Measurements from ENCODE around the gene MARK2. TPM values are rescaled to one million over a fixed set of nuclear protein-coding genes. Genes with fewer than 3 reads are reported as not detected.

The MARK2 gene
- total and polyA plus RNA-seq, 2 of the 8 experiments (the other 6 are each of a cell fraction or from before 2014, with no cell fraction given), result 19.3 to 58.5 TPM

DNA sequence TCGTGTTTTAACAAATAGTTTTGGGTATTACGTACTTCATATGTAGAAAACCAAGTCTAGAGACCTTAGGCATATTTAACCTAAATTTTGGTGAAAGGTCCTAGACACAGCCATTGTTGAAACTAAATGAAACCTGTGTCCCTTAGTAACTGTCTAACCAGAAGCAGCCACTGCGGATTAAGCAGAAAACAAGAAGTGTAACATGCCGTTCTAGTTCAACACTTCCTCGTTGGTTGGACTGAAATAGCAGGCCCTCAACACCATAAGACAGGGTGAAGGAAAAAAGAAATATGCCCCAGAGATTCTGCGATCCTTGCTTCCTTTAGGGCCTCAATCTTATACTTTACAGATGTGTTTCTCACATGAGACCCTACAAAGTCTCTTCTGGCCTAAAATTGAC is 101.9 kb downstream of the MARK2 start (continued):
- TF ChIP-seq, protein P1, sequence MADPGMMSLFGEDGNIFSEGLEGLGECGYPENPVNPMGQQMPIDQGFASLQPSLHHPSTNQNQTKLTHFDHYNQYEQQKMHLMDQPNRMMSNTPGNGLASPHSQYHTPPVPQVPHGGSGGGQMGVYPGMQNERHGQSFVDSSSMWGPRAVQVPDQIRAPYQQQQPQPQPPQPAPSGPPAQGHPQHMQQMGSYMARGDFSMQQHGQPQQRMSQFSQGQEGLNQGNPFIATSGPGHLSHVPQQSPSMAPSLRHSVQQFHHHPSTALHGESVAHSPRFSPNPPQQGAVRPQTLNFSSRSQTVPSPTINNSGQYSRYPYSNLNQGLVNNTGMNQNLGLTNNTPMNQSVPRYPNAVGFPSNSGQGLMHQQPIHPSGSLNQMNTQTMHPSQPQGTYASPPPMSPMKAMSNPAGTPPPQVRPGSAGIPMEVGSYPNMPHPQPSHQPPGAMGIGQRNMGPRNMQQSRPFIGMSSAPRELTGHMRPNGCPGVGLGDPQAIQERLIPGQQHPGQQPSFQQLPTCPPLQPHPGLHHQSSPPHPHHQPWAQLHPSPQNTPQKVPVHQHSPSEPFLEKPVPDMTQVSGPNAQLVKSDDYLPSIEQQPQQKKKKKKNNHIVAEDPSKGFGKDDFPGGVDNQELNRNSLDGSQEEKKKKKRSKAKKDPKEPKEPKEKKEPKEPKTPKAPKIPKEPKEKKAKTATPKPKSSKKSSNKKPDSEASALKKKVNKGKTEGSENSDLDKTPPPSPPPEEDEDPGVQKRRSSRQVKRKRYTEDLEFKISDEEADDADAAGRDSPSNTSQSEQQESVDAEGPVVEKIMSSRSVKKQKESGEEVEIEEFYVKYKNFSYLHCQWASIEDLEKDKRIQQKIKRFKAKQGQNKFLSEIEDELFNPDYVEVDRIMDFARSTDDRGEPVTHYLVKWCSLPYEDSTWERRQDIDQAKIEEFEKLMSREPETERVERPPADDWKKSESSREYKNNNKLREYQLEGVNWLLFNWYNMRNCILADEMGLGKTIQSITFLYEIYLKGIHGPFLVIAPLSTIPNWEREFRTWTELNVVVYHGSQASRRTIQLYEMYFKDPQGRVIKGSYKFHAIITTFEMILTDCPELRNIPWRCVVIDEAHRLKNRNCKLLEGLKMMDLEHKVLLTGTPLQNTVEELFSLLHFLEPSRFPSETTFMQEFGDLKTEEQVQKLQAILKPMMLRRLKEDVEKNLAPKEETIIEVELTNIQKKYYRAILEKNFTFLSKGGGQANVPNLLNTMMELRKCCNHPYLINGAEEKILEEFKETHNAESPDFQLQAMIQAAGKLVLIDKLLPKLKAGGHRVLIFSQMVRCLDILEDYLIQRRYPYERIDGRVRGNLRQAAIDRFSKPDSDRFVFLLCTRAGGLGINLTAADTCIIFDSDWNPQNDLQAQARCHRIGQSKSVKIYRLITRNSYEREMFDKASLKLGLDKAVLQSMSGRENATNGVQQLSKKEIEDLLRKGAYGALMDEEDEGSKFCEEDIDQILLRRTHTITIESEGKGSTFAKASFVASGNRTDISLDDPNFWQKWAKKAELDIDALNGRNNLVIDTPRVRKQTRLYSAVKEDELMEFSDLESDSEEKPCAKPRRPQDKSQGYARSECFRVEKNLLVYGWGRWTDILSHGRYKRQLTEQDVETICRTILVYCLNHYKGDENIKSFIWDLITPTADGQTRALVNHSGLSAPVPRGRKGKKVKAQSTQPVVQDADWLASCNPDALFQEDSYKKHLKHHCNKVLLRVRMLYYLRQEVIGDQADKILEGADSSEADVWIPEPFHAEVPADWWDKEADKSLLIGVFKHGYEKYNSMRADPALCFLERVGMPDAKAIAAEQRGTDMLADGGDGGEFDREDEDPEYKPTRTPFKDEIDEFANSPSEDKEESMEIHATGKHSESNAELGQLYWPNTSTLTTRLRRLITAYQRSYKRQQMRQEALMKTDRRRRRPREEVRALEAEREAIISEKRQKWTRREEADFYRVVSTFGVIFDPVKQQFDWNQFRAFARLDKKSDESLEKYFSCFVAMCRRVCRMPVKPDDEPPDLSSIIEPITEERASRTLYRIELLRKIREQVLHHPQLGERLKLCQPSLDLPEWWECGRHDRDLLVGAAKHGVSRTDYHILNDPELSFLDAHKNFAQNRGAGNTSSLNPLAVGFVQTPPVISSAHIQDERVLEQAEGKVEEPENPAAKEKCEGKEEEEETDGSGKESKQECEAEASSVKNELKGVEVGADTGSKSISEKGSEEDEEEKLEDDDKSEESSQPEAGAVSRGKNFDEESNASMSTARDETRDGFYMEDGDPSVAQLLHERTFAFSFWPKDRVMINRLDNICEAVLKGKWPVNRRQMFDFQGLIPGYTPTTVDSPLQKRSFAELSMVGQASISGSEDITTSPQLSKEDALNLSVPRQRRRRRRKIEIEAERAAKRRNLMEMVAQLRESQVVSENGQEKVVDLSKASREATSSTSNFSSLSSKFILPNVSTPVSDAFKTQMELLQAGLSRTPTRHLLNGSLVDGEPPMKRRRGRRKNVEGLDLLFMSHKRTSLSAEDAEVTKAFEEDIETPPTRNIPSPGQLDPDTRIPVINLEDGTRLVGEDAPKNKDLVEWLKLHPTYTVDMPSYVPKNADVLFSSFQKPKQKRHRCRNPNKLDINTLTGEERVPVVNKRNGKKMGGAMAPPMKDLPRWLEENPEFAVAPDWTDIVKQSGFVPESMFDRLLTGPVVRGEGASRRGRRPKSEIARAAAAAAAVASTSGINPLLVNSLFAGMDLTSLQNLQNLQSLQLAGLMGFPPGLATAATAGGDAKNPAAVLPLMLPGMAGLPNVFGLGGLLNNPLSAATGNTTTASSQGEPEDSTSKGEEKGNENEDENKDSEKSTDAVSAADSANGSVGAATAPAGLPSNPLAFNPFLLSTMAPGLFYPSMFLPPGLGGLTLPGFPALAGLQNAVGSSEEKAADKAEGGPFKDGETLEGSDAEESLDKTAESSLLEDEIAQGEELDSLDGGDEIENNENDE (IDR thresholded peaks at IDR 0.05; ENCODE audit: insufficient replicate concordance, low read length), result no peak
- TF ChIP-seq, protein P2, sequence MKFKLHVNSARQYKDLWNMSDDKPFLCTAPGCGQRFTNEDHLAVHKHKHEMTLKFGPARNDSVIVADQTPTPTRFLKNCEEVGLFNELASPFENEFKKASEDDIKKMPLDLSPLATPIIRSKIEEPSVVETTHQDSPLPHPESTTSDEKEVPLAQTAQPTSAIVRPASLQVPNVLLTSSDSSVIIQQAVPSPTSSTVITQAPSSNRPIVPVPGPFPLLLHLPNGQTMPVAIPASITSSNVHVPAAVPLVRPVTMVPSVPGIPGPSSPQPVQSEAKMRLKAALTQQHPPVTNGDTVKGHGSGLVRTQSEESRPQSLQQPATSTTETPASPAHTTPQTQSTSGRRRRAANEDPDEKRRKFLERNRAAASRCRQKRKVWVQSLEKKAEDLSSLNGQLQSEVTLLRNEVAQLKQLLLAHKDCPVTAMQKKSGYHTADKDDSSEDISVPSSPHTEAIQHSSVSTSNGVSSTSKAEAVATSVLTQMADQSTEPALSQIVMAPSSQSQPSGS (IDR thresholded peaks at IDR 0.05; ENCODE audit: low read length), result no peak
- no peak for TF ChIP-seq BACH1 (IDR thresholded peaks at IDR 0.05; ENCODE audit: low read length)
- no peak for TF ChIP-seq CHD2 (IDR thresholded peaks at IDR 0.05; ENCODE audit: low read length)
- TF ChIP-seq CBX5 (IDR thresholded peaks at IDR 0.05; ENCODE audit: low read depth, low read length), result no peak
- no peak for TF ChIP-seq GTF2F1 (IDR thresholded peaks at IDR 0.05; ENCODE audit: borderline replicate concordance, low read depth, low read length)
